ENCODE measurements around the gene ZBTB21.

GRCh38 chr21:42027822-42028765 is 17.9 kb upstream of the ZBTB21 start:
- TF ChIP-seq SNAI2 (CRISPR knock-in tag; IDR thresholded peaks at IDR 0.05) (no peak), ISL1 (CRISPR knock-in tag; IDR thresholded peaks at IDR 0.05) (no peak), PATZ1 (CRISPR knock-in tag; IDR thresholded peaks at IDR 0.05; ENCODE audit: borderline replicate concordance) (no peak), RARB (CRISPR knock-in tag; IDR thresholded peaks at IDR 0.05) (no peak), CSRNP3 (CRISPR knock-in tag; IDR thresholded peaks at IDR 0.05) (no peak), ZFP3 (CRISPR knock-in tag; IDR thresholded peaks at IDR 0.05) (no peak), ARNTL (CRISPR knock-in tag; IDR thresholded peaks at IDR 0.05; ENCODE audit: borderline replicate concordance, low read depth) (no peak), TOX (CRISPR knock-in tag; IDR thresholded peaks at IDR 0.05; ENCODE audit: borderline replicate concordance) (no peak), TCF4 (CRISPR knock-in tag; IDR thresholded peaks at IDR 0.05; ENCODE audit: borderline replicate concordance) (no peak), PPARA (CRISPR knock-in tag; IDR thresholded peaks at IDR 0.05; ENCODE audit: borderline replicate concordance) (no peak), POU6F1 (CRISPR knock-in tag; IDR thresholded peaks at IDR 0.05; ENCODE audit: borderline replicate concordance, low read depth) (no peak), GLIS3 (CRISPR knock-in tag; IDR thresholded peaks at IDR 0.05) (no peak), TSHZ2 (CRISPR knock-in tag; IDR thresholded peaks at IDR 0.05) (no peak), BACH2 (CRISPR knock-in tag; IDR thresholded peaks at IDR 0.05; ENCODE audit: borderline replicate concordance) (no peak)
